Nucleus accumbens (tissue), 56 donors: ENCODE results near the gene DLST.

Experiments
- DNase-seq, 56 donors: peaks; one replicate each; lab custom pipeline; 2025; lab: John Stamatoyannopoulos, UW

The DLST gene

GRCh38 chr14:74891870-74892269 is 10.2 kb downstream of the DLST start:
- DNase-seq: no peak

- DNase-seq: peak in 5 of 56 donors; percentile 24 to 33 (median 25)
Observed at GRCh38 chr14:74892745-74893144, 11.0 kb downstream of the DLST start.

- no peak for DNase-seq
Observed at GRCh38 chr14:74893614-74894091, 11.9 kb downstream of the DLST start.

- DNase-seq: no peak
Observed at GRCh38 chr14:74896400-74896799, 14.7 kb downstream of the DLST start.

GRCh38 chr14:74897642-74898041 is 15.9 kb downstream of the DLST start:
- no peak for DNase-seq

GRCh38 chr14:74898083-74898482 is 16.4 kb downstream of the DLST start:
- no peak for DNase-seq

GRCh38 chr14:74898694-74899093 is 17.0 kb downstream of the DLST start:
- no peak for DNase-seq

- peak in 3 of 56 donors; percentile 8 to 21 (median 19) for DNase-seq
Observed at GRCh38 chr14:74902941-74903705, 21.4 kb downstream of the DLST start.

GRCh38 chr14:74904635-74905503 is 23.2 kb downstream of the DLST start:
- DNase-seq: no peak

GRCh38 chr14:74905595-74906142 is 24.0 kb downstream of the DLST start:
- DNase-seq: peak in 46 of 56 donors; percentile 15 to 80 (median 46)

- no peak for DNase-seq
Observed at GRCh38 chr14:74906925-74907521, 25.3 kb downstream of the DLST start.

- peak in 14 of 56 donors; percentile 7 to 63 (median 22) for DNase-seq
Observed at GRCh38 chr14:74907744-74908143, 26.0 kb downstream of the DLST start.

- no peak for DNase-seq
Observed at GRCh38 chr14:74908861-74909341, 27.2 kb downstream of the DLST start.

- no peak for DNase-seq
Observed at GRCh38 chr14:74909501-74909900, 27.8 kb downstream of the DLST start.

- no peak for DNase-seq
Observed at GRCh38 chr14:74909911-74910310, 28.2 kb downstream of the DLST start.

GRCh38 chr14:74910556-74910955 is 28.8 kb downstream of the DLST start:
- no peak for DNase-seq

- no peak for DNase-seq
Observed at GRCh38 chr14:74911221-74911620, 29.5 kb downstream of the DLST start.

- DNase-seq: no peak
Observed at GRCh38 chr14:74911704-74912103, 30.0 kb downstream of the DLST start.

GRCh38 chr14:74912111-74912510 is 30.4 kb downstream of the DLST start:
- DNase-seq: no peak

GRCh38 chr14:74912801-74913200 is 31.1 kb downstream of the DLST start:
- no peak for DNase-seq
